ENCODE data around the gene RNF212B.

- TF ChIP-seq CTCF (IDR thresholded peaks at IDR 0.05): no peak
- no peak for TF ChIP-seq POLR2AphosphoS5 (IDR thresholded peaks at IDR 0.05)
- TF ChIP-seq POLR2A (IDR thresholded peaks at IDR 0.05): no peak
- no peak for TF ChIP-seq EP300 (IDR thresholded peaks at IDR 0.05)
Measured at GRCh38 chr14:23252006-23252405, 14.3 kb downstream of the RNF212B start.

Measured in gastroesophageal sphincter (tissue), 3 donors.